Tibial nerve (tissue), 4 donors: ENCODE measurements around the gene MYO15B.

Experiments used
- CTCF ChIP-seq, 5 experiments: fragments of 200-600 bp in 3 of 5; fragments of 450-650 bp in 2 of 5; sonication (generic) in 3 of 5; IDR thresholded peaks; one replicate each; pipeline ENCODE4 v1.5.1; 2016 to 2019; ENCODE audit warnings: antibody characterized with exemption in 5 of 5, mild to moderate bottlenecking in 3 of 5, moderate library complexity in 2 of 5
- EP300 ChIP-seq, 2 donors: sonication (generic); formaldehyde crosslinking; IDR thresholded peaks; one replicate each; pipeline ENCODE4 v1.6.1; 2017; ENCODE audit warnings: antibody characterized with exemption in 2 of 2, mild to moderate bottlenecking in 1 of 2
- POLR2A ChIP-seq, 2 donors: fragments of 450-650 bp; IDR thresholded peaks; one replicate each; pipeline ENCODE4 v1.6.1; 2017; ENCODE audit warnings: antibody characterized with exemption in 2 of 2, mild to moderate bottlenecking in 2 of 2, moderate library complexity in 2 of 2

- TF ChIP-seq CTCF (IDR thresholded peaks at IDR 0.05) (no peak), POLR2A (IDR thresholded peaks at IDR 0.05) (no peak), EP300 (IDR thresholded peaks at IDR 0.05) (no peak)
These were observed 44.8 kb downstream of the MYO15B start for GRCh38 chr17:75632428-75632827.
